Kidney glomerular epithelial cell (primary cell): Measurements from ENCODE around the gene FMO2.
A peak's percentile ranks its signal among the peaks of the same experiment; 100 is the strongest.

ENCODE experiments used
- DNase-seq: peaks from one replicate; lab custom pipeline; 2025; lab: John Stamatoyannopoulos, UW

FMO2 gene, protein sequence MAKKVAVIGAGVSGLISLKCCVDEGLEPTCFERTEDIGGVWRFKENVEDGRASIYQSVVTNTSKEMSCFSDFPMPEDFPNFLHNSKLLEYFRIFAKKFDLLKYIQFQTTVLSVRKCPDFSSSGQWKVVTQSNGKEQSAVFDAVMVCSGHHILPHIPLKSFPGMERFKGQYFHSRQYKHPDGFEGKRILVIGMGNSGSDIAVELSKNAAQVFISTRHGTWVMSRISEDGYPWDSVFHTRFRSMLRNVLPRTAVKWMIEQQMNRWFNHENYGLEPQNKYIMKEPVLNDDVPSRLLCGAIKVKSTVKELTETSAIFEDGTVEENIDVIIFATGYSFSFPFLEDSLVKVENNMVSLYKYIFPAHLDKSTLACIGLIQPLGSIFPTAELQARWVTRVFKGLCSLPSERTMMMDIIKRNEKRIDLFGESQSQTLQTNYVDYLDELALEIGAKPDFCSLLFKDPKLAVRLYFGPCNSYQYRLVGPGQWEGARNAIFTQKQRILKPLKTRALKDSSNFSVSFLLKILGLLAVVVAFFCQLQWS

DNA sequence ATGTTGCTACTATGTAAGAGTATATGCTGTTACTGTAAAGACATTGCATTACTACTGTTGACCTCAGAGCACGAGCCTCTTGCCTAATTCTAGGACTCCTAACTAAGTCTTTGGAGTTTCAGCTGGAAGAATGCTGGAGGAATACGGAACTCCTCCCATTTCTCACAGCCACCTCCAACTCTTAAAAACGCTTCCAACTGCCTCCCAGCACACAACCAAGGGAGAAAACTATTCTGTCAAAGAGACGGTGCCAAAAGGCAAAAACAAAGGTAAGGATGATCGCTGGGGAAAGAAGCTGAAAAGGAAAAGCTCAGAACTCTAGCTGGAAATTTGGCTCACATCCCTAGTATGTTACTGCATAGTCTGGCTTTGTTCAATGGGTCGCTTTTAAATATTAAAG is at the start of gene FMO2:
Gene FMO2, plus strand, starts transcription at position 210 of the 400 bp plus-strand sequence. CDS start 414 bp downstream, outside the sequence.
- no peak for DNase-seq

DNA sequence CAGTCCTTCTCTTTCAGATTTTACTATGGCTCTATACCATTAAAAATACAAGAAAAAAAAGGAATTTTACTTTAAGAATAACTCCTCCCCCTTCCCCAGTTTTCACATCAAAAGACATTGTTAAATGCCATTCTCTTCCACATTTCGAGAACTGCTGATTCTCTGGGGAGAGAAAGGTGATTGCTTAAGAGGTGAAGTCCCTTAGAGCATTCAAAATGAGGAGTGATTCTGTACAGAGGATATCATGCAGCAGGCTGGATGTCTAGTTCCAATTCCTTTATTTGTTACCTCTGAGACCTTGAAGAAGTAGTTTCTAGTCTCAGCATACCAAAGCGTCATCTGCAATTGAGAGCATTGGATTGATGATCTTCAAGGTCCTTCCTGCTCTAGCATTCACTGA is 47.5 kb upstream of the FMO2 start:
- no peak for DNase-seq

DNA sequence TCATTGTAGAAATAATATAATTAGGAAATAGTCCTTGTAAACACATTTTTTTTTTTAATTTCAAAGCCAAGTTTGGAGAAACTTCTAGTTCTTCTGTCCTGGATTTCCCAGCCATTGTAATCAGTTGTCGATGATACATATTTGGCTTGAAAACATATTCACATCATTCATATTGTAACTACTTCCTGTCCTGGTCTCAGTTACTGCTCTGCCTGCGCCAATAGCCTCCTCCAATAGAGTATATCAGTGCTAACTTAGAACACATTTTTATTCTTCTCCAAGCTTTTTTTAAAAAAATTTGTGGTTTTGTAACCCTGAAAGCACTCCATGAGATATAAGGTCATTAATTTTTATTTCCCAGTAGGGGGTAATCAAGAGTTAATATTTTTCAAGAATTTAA is 46.1 kb upstream of the FMO2 start:
- no peak for DNase-seq

DNA sequence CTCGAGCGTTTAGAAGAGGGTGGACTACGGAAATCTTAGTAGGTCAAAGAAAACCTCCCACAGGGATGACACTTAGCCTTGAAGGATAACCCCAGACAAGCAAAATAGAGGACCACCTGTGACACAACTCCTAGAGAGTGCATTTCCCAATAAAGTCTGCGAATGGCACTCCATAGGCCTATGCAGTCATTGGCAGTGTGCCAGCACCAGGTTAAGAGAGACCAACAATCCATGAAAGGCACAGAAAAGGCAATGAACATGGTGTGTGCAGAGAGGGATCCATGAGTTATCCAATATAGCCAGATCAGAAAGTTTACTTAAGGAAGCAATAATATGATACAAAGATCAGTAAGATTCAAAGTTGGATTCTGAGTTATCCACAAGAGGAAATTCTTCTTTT is 45.2 kb upstream of the FMO2 start:
- no peak for DNase-seq

DNA sequence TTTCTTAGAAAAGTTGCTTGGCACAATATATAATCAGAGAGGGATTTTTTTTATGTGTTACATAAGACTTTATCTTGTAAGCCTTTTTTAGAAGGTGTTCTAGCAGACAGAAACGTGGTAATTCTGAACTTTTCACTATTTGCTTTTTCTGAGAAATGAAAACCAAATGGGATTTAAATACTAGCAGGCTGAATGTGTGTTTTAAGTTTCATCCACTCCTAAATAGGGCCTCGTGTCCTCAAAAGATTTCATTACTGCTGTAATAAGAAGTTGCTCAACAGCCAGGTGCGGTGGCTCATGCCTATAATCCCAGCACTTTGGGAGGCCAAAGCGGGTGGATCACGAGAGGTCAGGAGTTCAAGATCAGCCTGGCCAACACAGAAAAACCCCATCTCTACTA is 44.7 kb upstream of the FMO2 start:
- no peak for DNase-seq

DNA sequence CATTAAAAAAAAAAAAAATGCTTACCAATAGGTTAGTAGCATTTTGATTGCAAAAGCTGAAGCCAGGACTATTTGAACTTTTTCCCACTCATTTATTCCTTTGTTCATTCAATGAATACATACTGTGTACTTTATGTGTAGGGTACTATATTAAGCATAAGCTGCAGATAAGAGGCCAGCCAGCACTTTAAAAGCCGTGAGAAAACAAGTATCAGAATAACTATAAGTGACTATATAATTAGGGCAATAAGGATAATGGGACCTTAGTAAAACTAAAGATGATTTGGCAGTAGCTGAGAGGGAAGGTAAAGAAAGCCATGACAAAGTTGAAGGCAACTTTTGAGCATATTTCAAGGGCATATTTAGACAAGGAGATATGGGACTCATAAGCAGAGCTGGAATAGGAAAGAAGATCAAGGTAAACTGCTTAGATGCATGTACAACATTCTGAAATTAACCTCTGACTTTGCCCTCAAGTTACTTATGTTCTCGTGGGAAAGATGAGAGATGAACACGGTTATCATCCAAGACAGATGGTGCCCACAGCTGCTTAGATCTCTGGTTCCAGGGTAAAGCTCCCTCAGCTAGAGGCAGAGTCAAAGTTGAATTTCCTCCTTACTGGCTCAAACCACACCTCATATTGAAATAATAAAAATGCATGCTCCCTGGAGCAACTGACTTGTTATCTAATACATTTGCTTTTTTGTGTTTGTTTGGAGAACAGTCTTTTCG is 44.0 kb upstream of the FMO2 start:
- no peak for DNase-seq

DNA sequence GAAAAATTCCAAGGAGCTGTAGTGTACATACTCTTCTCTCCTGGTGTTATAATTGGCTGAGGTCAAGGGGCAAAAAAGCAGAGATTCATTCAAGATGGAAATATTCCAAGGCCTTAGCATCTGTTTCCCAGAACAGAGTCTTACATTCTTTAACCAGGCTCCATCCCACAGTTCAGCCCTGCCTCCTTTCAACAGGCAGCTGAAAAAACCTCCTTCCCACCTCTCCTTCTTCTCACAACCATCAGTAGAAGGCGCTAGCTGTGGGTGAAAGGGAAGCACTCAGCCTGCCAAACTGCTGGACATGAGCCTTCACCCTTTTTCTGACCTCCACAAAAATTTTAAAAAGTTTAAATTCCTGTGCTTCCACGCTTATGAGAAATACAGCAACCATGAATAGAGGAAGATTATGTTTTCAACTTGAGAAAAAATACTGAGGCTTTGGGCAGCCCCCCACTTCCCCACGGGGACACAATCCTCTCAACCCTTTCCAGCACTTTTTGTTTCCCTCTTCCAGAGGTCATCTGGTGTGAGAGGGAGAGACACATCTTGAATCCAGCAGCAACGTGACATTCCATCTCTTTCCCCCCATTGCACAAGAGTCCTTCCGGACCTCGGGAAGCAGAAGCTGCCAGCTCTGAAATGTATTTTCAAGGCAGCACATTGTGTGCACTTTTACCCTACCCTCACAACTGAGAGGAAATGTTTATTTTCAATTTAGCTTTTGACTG is 43.2 kb upstream of the FMO2 start:
- no peak for DNase-seq

DNA sequence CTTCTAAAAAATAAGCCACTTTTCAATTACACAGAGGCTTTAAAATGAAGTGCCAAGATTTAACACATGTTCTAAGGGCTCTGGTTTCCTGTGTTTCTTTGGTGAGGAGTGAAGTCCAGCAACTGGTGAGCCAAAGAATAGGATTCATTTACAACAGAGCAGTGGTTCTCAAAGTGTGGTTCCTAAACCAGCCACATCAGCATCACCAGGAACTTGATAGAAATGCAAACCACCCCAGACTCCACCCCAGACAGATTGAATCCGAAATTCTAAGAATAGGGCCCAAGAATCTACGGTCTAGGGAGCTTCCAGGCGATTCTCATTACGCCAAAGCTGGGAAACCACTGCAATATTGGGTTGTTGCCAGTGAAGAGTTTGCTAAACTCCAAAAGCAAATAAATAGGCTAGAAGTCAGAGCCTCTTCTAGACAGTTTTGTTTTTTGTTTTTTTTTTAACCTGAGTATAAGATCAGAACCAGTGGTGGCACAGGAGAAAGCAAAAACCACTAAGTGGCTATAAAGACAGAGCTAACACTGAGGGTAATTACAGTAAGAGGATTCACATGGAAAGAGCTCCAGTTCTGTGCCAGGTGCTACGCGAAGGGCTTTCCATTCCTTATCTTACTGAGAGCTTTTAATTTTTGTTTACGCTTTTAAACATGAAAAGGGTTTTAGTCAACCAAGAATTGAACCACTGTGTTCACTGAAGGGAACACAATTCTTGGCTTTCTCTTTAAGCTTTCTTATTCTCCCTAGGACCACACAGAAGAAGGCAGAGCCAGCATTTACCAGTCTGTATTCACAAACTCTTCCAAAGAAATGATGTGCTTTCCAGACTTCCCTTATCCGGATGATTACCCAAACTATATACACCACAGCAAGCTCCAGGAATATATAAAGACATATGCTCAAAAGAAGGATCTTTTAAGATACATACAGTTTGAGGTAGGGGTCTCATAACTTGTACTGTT is 42.4 kb upstream of the FMO2 start:
- DNase-seq, result no peak

DNA sequence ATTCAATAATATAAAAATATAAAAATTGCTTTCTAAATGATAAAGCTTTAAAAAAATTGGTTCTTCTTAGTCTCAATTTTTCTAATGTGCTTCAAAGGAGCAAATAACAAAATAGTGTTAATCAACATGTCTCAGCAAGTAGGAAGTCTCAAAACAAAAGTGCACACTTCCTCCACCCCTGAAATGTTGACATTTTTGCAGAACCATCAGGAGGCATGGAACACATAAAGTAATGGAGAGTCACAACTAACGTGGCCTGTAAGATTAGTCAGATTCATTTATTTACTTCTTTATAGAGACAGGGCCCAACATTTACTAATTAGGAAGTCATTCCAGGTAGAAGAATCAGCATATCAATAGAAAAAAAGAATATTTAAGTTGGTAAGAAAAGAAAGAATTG is 34.9 kb upstream of the FMO2 start:
- no peak for DNase-seq

DNA sequence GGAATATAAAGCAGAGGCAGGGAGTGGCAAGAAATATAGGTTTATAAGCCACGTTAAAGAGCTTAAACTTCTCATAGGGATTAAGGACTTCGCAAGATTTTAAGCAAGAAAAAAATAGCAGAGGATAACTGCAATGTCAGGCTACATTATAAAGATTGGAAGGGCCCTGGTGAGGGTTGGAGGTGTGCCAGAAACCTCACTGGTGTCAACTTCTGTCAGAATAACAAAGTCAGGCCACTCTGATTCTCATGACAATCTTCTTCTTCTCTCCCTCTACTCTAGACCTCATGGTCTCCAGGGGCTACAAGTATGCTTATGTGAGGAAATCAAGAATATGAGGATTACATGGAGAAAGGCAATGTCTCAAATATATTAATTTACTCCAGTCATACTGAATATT is 32.6 kb upstream of the FMO2 start:
- DNase-seq, result no peak

DNA sequence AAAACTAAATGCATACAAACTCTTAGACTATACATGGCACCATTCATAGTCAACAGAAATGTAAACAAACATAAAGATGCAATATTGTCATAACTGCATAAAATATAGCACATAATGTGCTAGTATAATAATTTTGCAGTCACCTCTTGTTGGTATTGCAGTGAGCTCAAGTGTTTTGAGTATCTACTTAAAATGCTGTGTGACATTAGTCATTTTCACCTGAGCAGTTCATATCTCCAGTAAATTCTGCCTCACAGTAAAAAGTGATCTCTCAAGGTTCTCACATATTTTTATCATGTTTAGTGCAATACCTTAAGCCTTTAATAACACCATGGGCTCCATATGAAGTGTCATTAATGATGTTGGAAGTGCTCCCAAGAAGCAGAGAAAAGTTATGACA is 29.6 kb upstream of the FMO2 start:
- DNase-seq, result no peak

DNA sequence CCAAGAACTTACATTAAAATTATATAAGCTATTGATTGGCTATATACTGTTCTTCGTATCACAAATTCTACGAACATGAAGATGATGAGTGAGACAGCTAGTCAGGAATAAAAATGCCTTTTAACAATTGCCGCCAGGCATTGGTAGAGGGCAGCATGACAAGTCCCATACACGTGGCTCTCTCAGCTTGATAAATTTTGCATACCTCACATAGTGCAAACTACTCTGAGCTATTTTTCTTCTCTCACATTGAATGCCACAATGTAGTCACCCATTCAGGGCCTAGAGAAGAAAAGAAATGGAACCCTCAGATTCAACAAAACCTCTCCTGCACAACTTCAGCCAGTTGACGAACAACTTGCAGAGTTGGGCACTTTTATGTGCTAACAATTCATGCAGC is 27.0 kb upstream of the FMO2 start:
- no peak for DNase-seq

DNA sequence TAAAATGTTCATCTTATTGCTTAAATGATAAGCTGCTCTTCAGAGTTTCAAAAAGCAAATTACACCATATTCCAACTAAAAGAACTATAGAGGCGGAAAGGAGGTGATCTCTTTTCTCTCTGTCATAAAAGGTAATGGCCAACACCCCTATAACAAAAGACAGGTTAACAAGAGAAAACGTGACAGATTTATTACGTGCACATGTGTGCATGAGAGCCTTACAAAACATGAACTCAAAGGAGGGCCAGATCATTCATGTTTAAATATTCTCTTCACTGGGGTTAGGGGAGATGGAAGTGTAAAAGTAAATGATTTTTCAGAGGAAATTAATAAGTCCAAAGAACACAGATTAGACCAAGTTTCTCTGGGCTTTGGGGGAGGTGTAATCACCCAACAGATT is 26.5 kb upstream of the FMO2 start:
- DNase-seq, result no peak

DNA sequence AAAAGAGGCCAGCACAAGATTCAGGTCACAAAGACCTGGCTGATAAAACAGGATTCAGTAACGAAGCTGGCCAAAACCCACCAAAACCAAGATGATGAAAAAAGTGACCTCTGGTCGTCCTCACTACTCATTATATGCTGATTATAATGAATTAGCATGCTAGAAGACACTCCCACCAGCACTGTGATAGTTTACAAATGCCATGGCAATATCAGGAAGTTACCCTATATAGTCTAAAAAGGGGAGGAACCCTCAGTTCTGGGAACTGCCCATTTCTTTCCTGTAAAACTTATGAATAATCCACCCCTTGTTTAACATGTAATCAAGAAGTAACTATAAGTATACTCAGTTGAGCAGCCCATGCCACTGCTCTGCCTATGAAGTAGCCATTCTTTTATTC is 26.0 kb upstream of the FMO2 start:
- DNase-seq, result no peak

DNA sequence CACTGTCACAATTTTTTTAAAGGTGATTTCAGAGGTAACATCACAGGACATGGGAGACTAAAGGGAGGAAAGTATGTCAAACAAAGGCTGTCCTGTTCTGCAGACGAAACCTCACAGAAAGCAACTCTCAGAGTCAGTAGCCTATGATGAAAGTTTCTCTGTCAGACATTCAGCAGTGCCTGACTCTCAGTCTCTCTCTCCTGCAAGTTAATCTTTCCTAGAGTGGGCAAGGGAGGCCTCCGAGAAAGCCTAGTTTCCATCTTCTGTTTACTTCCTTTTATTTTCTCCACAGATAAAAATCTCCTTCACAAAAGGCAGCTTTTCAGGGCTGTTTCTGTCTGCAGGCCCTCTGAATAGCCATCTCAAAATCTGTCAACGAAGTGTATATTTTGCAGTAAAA is 24.9 kb upstream of the FMO2 start:
- DNase-seq, result peak; percentile 18

DNA sequence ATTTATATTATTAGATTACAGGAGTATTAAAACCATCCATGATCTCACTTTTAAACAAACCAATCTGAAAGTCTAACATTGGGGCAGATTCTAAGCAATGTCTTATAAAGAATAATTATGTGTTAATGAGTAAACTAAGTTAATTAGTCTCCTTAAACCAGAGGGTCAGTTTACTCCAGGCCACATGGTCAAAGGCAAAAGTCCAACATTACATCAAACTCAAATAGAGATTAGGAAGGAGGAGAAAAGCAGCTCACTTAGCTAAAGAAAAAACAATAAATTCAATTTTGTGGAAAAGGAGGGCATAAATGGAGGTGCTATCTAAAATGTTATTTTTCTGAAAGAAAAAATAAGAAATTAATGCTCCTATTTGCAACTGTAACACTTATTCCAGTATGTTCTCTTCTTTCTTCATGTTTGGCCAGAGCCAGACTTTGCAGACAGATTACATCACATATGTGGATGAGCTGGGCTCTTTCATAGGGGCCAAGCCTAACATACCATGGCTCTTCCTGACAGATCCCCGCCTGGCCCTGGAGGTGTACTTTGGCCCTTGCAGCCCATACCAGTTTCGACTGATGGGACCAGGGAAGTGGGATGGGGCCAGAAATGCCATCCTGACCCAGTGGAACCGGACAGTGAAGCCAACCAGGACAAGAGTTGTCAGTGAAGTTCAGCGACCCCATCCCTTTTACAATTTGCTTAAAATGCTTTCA is 24.3 kb upstream of the FMO2 start:
- no peak for DNase-seq

DNA sequence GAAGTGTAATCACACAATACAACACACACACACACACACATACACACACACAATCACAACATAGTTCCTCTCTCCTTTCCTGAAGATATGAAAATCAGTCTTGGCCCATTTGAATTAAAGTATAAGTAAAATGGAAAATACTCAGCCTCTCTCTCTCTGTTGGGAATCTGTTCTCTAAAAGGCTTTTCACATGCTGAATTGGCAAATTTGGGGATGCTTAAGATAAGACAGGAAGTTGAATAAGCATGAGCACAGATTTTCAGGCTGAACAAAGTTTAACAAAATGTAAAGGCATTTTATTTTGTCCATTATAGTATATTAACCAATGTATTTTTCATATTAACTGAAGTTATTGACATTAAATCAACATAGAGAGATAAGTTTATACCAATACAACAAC is 23.7 kb upstream of the FMO2 start:
- DNase-seq, result no peak

DNA sequence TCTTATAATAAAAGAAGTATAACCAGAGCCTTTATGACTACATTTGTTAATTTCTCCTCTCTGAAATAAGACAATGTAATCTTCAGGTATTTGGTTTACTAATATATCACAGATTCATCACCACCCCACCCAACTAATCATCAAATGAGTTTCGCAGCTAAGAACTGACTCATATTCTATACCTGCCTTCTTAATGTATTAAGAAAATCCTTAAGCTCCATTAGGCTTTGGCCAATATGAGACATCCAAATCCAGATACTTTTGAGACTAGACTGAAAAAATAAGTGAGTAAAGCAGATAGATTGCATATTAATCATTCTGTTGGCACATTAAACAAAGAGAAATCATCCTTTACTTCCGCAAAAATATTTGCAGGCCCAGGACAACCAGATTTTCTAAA is 18.7 kb upstream of the FMO2 start:
- DNase-seq, result no peak

DNA sequence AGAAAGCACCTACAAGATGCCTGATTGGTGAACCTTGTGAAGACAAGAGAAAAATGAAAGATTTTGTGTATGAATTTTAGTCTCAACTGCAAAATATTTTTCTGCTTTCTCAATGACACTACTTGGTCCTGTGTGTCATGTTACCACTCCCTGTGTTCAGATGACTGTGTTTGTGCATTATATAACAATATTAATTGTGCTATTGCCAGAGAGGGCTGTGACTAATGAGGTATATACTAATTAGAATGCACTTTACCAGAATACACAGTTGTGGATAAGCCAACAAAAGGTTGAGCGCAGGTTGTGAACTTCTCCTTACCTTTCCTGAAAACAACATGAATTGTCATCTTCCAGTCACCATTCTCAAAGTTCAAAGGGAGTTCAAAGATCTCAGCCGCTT is 17.3 kb upstream of the FMO2 start:
- DNase-seq, result no peak

DNA sequence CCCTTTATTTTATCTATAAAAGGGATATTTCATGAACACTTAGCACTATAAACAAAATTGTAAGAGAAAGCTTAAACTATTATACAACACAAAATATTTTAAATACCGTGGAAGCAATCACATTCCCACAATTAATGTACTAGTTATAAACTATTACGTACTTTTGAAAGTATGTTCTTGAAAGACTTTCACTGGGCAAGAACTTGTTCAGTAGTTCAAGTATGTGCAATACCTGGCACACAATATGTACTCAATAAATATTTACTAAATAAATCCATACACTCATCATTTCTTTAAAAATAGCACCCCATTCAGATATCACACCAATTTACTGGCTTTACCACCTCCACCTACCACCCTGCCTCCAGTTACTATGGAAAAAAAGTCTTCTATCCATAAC is 12.6 kb upstream of the FMO2 start:
- DNase-seq, result no peak

DNA sequence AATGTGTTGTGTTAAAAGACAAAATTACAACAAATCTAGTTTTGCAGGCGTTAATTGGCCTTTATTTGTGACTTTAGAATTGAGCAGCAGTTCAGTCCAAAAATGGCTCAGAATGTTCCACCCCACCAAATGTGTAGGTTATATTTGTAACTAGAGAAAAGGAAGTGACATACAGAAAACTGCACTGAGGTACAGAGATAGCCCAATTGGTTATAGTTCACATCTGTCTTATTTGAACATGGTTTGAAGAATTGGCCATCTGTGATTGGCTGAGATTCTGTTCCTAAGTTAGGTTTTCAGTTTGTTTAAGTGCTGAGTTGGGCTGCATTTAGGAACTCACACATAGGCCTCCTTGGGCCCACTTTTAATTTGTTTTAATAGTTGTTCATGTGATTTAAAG is 12.0 kb upstream of the FMO2 start:
- no peak for DNase-seq
